HG03571 (cell line): ENCODE results near the gene UFD1.
"Not testable (repeated sequence)": the region's sequence is repeated elsewhere in the genome, so short reads cannot be mapped to it uniquely, and the experiment has no call there.

ENCODE experiments used
- ATAC-seq: cut with Tn5 transposase; IDR thresholded peaks from one replicate; pipeline ENCODE4 v1.9.1; 2021; ENCODE audit not compliant: unreplicated experiment

Gene UFD1

DNA sequence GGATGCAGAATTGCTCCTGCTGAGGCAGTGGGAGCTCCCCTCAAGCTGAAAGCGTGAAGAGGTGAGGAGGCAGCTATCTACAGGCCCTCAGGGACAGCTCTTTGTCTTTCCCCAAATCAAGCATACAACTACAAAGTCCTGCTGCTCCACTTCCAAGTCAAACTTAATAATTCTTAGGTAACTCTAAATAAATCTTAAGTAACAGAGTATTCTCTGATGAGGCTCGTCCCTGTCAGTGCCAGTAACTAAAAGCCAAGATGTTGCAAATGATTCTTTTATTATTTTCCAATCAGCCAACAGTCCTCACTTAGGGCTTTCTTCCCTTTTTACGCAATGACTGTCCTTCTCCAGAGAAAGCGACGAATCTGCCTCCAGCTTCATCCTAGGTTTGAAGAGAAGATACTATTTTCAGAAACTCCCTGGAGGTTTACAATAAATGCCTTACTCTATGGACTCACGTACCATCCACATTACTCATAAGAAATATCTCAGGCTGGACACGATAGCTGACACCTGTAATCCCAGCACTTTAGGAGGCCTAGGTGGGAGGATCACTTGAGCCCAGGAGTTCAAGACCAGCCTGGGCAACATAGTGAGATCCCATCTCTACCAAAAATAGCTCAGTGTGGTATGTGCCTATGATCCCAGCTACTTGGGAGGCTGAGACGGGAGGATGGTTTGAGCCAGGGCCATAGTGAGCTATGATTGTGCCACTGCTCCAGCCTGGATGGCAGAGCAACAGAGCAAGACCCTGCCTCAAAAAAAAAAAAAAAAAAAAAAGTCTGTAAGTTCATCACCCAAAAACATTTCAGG lies 28.4 kb downstream of the UFD1 start:
- no peak for ATAC-seq

DNA sequence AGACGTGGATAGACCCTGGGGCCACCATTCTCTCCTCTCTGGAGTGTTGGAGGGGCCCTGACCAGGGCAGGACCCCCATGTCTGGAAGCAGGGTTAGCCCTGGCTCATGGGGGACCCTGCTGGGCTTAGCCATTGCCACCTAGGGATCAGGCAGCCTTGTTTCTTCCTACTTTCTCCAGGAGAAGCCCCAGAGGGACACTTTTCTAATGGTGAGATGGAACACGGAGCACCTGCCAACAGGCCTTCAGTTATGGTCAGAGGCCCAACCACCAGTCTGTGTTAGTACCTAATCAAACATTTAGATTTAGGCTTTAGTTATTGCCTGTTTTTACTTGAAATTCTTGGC lies 29.6 kb downstream of the UFD1 start:
- no peak for ATAC-seq

- ATAC-seq = no peak
Observed at GRCh38 chr22:19448739-19449421, 30.1 kb downstream of the UFD1 start.

DNA sequence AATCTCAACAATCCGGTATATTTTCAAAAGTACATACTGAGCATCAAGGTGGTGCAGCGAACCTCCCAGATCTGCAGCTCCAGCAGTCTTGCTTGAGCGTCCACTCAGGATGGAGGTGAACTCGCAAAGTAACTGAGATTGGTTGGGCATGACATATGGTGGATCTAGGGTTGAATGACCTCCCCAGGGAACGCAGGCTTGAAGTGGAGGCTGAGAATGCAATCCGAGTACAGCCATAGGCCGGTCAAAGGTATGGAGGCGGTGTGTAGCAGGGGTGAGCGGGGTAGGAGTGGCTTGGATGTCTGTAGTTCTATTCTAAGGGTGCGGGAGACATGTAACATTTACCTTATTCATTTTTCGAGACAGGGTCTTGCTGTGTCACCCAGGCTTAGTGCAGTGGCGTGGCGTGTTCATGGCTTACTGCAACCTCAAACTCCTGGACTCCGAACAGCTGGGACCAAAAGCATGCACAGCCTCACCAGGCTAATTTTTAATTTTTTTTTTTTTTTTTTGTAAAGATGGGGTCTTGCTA lies 30.9 kb downstream of the UFD1 start:
- ATAC-seq = no peak

- ATAC-seq = peak; percentile 75
Observed at GRCh38 chr22:19447330-19448075, 31.5 kb downstream of the UFD1 start, which contains the start of gene C22orf39. TSS of gene C22orf39 (minus strand) at chr22:19447711. CDS start at chr22:19447688, 23 bp downstream.

DNA sequence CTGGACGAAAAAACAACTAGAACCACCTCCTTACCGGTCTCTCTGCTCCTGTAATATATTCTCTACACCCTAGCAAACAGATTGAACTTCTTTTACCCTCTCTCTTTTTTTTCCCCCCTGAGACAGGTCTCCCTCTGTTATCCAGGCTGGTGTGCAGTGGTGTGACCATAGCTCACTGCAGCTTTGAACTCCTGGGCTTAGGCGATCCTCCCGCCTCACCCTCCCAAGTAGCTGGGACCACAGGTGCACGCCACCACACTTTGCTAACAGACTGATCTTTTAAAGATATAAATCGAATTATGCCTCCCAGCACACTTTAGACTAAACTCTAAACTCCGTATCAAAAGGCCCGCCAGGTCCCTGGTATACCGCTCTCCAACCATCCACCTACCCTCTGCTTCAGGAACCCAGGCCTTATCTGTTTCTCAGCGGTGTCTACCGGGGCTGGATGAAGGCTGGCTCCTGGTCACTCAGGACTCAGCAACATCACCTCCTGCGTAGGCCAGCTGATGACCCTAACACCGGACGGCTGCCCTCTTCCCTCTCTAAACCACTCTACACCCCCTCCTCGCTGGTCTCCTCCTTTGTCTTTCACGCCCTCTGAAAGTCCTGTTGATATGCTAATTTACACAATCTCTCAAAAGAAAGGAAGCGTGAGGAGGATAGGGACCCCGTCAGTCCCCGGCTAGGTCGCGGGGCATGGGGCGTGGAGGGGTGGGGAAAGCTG lies 32.2 kb downstream of the UFD1 start:
- no peak for ATAC-seq

GRCh38 chr22:19445279-19445982 lies 33.6 kb downstream of the UFD1 start:
- not testable (repeated sequence) for ATAC-seq

DNA sequence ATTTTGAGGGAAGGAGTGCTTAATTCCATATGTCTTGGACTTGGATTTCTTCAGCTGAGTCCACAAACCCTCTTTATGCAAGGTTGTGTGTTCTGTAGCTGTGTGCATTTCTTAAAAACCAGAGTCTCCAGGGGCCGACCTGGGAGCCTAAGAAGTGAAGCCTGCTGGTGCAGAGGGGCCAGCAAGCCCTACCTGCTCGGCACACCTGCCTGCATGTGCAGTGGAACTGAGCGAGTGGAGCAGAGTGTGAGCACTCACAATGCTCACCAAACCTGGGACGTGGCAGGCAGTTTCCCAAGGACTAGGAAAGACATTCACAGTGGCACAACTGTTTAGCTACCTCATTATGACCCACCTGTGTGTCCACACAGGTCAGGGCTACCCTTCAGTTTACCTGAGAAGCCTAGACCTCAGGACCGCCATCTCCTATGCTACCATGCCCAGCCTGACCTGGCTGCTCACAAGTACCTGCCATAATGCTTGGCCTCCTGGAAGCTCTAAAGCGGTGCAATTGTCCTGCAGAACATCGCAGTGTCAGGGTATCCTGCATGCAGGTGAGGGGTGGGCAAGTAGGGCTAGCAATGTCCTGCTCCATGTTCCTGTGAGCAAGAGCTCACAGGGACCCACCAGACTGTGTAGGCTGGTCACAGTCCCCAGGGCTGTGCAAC lies 35.3 kb downstream of the UFD1 start:
- no peak for ATAC-seq

DNA sequence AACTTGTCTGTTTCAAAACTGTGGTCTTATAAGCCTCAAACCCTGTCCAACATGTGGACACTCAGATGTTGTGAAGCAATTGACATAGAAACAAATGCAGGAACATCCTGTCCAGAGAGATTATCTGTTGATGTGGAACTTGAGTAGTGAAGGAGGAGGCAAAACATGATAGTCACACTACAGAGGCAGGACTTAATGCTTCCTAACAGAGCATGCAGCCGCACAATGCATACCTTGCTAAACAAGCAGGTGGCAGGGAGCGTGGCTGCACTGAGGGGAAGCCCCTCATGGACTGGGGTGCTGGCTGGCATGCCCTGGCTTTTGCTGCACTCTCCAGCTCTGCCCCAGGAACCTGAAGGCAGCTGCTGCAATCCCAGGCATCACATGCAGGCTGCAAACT lies 36.8 kb downstream of the UFD1 start:
- no peak for ATAC-seq

GRCh38 chr22:19440411-19441195 lies 38.4 kb downstream of the UFD1 start:
- no peak for ATAC-seq

- ATAC-seq = no peak
Observed at GRCh38 chr22:19438298-19438697, 40.7 kb downstream of the UFD1 start.

- not testable (repeated sequence) for ATAC-seq
Observed at GRCh38 chr22:19436444-19437161, 42.4 kb downstream of the UFD1 start.

GRCh38 chr22:19434829-19435580 lies 44.0 kb downstream of the UFD1 start:
- ATAC-seq = no peak

DNA sequence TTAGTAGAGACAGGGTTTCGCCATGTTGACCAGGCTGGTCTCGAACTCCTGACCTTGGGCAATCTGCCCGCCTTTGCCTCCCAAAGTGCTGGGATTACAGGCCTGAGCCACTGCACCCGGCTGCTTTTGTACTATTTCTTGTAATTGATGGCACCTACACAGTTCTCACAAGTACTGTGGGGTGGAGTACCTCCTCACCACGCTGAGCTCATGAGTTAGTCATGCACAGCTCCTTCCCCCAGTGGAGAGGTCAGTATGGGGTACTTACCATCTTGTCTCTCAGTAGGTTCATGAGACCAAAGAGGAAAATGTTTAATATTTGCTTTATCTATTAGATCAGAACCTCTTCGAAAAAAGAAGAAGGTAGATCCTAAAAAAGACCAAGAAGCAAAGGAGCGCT lies 44.6 kb downstream of the UFD1 start:
- ATAC-seq = no peak

DNA sequence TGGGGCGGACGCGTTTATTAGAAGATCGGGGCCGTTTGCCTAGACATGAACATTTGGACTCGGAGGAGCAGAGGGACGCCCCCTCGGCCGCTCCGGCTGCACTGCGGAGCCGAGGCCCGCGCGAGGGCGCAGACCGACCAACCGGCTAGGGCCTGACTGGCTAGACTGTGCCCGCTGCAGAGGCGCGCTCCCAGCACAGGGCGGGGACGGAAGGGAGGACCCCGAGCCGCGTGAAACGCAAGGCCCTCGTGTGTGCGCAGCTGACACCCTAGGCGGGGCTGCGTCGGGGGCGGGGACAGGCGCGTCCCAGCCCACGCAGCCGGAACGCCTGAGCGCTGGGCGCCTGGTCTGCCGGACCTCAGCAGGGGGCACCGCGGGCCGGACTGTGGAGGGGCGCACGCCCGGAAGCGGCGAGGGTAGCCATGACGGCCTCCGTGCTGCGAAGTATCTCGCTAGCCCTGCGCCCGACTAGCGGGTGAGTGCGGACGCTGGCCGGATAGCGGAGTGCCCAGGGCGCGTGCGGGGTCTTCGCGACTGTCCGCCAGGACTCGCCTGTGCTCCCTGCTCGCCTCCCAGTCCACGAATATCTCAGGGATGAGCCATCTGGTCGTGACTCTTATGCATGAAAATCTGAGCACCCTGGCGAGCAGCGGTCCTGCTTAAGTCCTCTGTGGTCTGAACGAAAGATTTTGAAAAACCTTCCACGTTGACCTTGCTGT lies 46.7 kb downstream of the UFD1 start, which contains the start of gene MRPL40:
Gene MRPL40, plus strand, starts transcription at position 413 of the 719 bp plus-strand sequence. Its CDS starts 10 bp downstream, at position 423.
- peak; percentile 76 for ATAC-seq

GRCh38 chr22:19431649-19432132 lies 47.3 kb downstream of the UFD1 start, which contains the start of gene HIRA:
TSS of gene HIRA (minus strand) at chr22:19431733. CDS start at chr22:19431476, 257 bp downstream.
- ATAC-seq = peak; percentile 46
